C4-2B (cell line): ENCODE data around the gene GALNT14.

Experiments
- ZFX ChIP-seq: fragments of 450-650 bp; IDR thresholded peaks from 2 replicates; pipeline ENCODE4 v1.6.1; 2017
- TF ChIP-seq, protein P1 (sequence below): fragments of 450-650 bp; conservative IDR thresholded peaks from 2 replicates; pipeline ENCODE4 v1.5.1; 2017; ENCODE audit warnings: mild to moderate bottlenecking

DNA sequence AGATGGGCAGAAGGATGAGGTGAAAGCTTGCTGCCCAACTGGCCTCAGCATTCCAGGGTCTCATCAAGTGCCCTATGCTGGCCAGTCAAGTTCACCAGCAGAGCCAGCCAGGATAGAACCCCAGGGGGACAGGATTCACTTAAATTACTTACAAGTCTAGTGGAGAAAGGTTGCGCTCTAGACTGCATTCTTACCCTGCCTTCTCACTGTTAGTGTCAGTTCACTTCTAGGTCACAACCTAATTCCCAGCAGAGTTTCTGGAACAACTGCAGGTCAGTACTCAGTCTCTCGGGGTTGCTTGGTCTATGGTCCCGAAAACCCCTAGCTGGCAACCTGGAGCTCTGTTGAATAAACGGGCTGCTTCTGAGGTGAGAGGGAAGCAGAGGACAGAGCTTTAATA lies 32.9 kb upstream of the GALNT14 start:
- TF ChIP-seq, protein P1, sequence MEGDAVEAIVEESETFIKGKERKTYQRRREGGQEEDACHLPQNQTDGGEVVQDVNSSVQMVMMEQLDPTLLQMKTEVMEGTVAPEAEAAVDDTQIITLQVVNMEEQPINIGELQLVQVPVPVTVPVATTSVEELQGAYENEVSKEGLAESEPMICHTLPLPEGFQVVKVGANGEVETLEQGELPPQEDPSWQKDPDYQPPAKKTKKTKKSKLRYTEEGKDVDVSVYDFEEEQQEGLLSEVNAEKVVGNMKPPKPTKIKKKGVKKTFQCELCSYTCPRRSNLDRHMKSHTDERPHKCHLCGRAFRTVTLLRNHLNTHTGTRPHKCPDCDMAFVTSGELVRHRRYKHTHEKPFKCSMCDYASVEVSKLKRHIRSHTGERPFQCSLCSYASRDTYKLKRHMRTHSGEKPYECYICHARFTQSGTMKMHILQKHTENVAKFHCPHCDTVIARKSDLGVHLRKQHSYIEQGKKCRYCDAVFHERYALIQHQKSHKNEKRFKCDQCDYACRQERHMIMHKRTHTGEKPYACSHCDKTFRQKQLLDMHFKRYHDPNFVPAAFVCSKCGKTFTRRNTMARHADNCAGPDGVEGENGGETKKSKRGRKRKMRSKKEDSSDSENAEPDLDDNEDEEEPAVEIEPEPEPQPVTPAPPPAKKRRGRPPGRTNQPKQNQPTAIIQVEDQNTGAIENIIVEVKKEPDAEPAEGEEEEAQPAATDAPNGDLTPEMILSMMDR = no peak
- TF ChIP-seq ZFX = no peak
